HG03139 (cell line): ENCODE results near the gene ARHGAP18.

Experiments used
- ATAC-seq: cut with Tn5 transposase; IDR thresholded peaks from one replicate; pipeline ENCODE4 v1.9.1; 2021; ENCODE audit not compliant: unreplicated experiment

The ARHGAP18 gene

GRCh38 chr6:129694036-129694435 is 15.9 kb downstream of the ARHGAP18 start:
- no peak for ATAC-seq

GRCh38 chr6:129692467-129692866 is 17.5 kb downstream of the ARHGAP18 start:
- no peak for ATAC-seq

GRCh38 chr6:129691709-129692108 is 18.3 kb downstream of the ARHGAP18 start:
- no peak for ATAC-seq

- no peak for ATAC-seq
Observed at GRCh38 chr6:129691043-129691640, 18.8 kb downstream of the ARHGAP18 start.

- ATAC-seq: peak; percentile 68
Observed at GRCh38 chr6:129686941-129687627, 22.9 kb downstream of the ARHGAP18 start.

GRCh38 chr6:129685662-129686031 is 24.3 kb downstream of the ARHGAP18 start:
- no peak for ATAC-seq

- ATAC-seq: no peak
Observed at GRCh38 chr6:129684903-129685661, 24.9 kb downstream of the ARHGAP18 start.

- ATAC-seq: no peak
Observed at GRCh38 chr6:129684323-129684884, 25.6 kb downstream of the ARHGAP18 start.

GRCh38 chr6:129683601-129684322 is 26.2 kb downstream of the ARHGAP18 start:
- ATAC-seq: peak; percentile 91

GRCh38 chr6:129681913-129682205 is 28.1 kb downstream of the ARHGAP18 start:
- ATAC-seq: no peak

GRCh38 chr6:129680633-129681032 is 29.3 kb downstream of the ARHGAP18 start:
- no peak for ATAC-seq

- ATAC-seq: no peak
Observed at GRCh38 chr6:129679758-129680157, 30.2 kb downstream of the ARHGAP18 start.

- no peak for ATAC-seq
Observed at GRCh38 chr6:129679275-129679674, 30.7 kb downstream of the ARHGAP18 start.

- ATAC-seq: no peak
Observed at GRCh38 chr6:129678463-129678862, 31.5 kb downstream of the ARHGAP18 start.

GRCh38 chr6:129677620-129678325 is 32.2 kb downstream of the ARHGAP18 start:
- no peak for ATAC-seq

GRCh38 chr6:129675669-129676472 is 34.1 kb downstream of the ARHGAP18 start:
- no peak for ATAC-seq

- ATAC-seq: no peak
Observed at GRCh38 chr6:129673748-129674147, 36.2 kb downstream of the ARHGAP18 start.

- ATAC-seq: peak; percentile 78
Observed at GRCh38 chr6:129672881-129673631, 36.9 kb downstream of the ARHGAP18 start.

- ATAC-seq: no peak
Observed at GRCh38 chr6:129672341-129672682, 37.7 kb downstream of the ARHGAP18 start.
